ENCODE results near the gene EPRS1. TPM values are rescaled to one million over a fixed set of nuclear protein-coding genes. Genes with fewer than 3 reads are reported as not detected.
"Not testable (repeated sequence)": the region's sequence is repeated elsewhere in the genome, so short reads cannot be mapped to it uniquely, and the experiment has no call there.

Gene EPRS1
- total RNA-seq, 2 donors from 2014 or later: 134 to 136 TPM

GRCh38 chr1:220060876-220061275 is 14.6 kb upstream of the EPRS1 start:
- Mint-ChIP-seq H3K4me3 (no peak overlapping the region), H3K36me3 (peaks cover 9% of the 10 kb centered on the region), H3K4me1 (ENCODE audit: low read depth in 2 of 2) (peaks cover 7 to 8% of the 10 kb centered on the region in 2 donors), H3K27ac (no peak overlapping the region), H3K27me3 (no peaks in the 10 kb centered on the region), H3K9me3 (no peaks in the 10 kb centered on the region)
- DNase-seq (ENCODE audit: low spot score) (no peak), ATAC-seq (no peak)

GRCh38 chr1:220056374-220056773 is 10.1 kb upstream of the EPRS1 start:
- Mint-ChIP-seq H3K4me1 (ENCODE audit: low read depth in 2 of 2) (peaks cover 9 to 12% of the 10 kb centered on the region in 2 donors), H3K9me3 (no peaks in the 10 kb centered on the region), H3K36me3 (peaks cover 1% of the 10 kb centered on the region), H3K27ac (peak overlapping the region; percentile 63 to 74), H3K27me3 (no peaks in the 10 kb centered on the region), H3K4me3 (peak overlapping the region; percentile 65)
- no peak for DNase-seq (ENCODE audit: low spot score)
- ATAC-seq: peak; percentile 80 to 86

- no peak for DNase-seq (ENCODE audit: low spot score)
- Mint-ChIP-seq H3K36me3 (peaks cover 5% of the 10 kb centered on the region), H3K4me1 (ENCODE audit: low read depth in 2 of 2) (peaks cover 17 to 26% of the 10 kb centered on the region in 2 donors), H3K27ac (peak overlapping the region; percentile 86 to 94), H3K4me3 (peak overlapping the region; percentile 97), H3K9me3 (no peaks in the 10 kb centered on the region), H3K27me3 (no peaks in the 10 kb centered on the region)
- no peak for ATAC-seq
Observed at GRCh38 chr1:220045356-220046051, 801 bp downstream of the EPRS1 start.

GRCh38 chr1:220044678-220045355 is 1.5 kb downstream of the EPRS1 start:
- DNase-seq (ENCODE audit: low spot score): no peak
- ATAC-seq: no peak
- Mint-ChIP-seq H3K36me3 (peaks cover 5% of the 10 kb centered on the region), H3K27me3 (no peaks in the 10 kb centered on the region), H3K4me3 (peak overlapping the region; percentile 97), H3K27ac (peak overlapping the region; percentile 86 to 94), H3K4me1 (ENCODE audit: low read depth in 2 of 2) (peaks cover 17 to 26% of the 10 kb centered on the region in 2 donors), H3K9me3 (no peaks in the 10 kb centered on the region)

GRCh38 chr1:220043646-220044045 is 2.7 kb downstream of the EPRS1 start:
- no peak for DNase-seq (ENCODE audit: low spot score)
- Mint-ChIP-seq H3K4me3 (peak overlapping the region; percentile 48), H3K4me1 (ENCODE audit: low read depth in 2 of 2) (peaks cover 22 to 29% of the 10 kb centered on the region in 2 donors), H3K36me3 (peaks cover 9% of the 10 kb centered on the region), H3K27ac (peak overlapping the region; percentile 8 to 26), H3K9me3 (no peaks in the 10 kb centered on the region), H3K27me3 (no peaks in the 10 kb centered on the region)
- no peak for ATAC-seq

- Mint-ChIP-seq H3K27ac (no peak overlapping the region), H3K4me1 (ENCODE audit: low read depth in 2 of 2) (peaks cover 27 to 28% of the 10 kb centered on the region in 2 donors), H3K36me3 (peaks cover 25% of the 10 kb centered on the region), H3K9me3 (no peaks in the 10 kb centered on the region), H3K27me3 (no peaks in the 10 kb centered on the region), H3K4me3 (no peak overlapping the region)
- no peak for DNase-seq (ENCODE audit: low spot score)
- no peak for ATAC-seq
Observed at GRCh38 chr1:220040028-220040596, 6.2 kb downstream of the EPRS1 start.

- DNase-seq (ENCODE audit: low spot score) (no peak), ATAC-seq (no peak)
- no peaks in the 10 kb centered on the region for H3K27me3 Mint-ChIP-seq
- H3K9me3 Mint-ChIP-seq: no peaks in the 10 kb centered on the region
- H3K4me1 Mint-ChIP-seq (ENCODE audit: low read depth in 2 of 2): peaks cover 20 to 25% of the 10 kb centered on the region in 2 donors
- peak overlapping the region; percentile 28 to 77 for H3K27ac Mint-ChIP-seq
- peaks cover 24% of the 10 kb centered on the region for H3K36me3 Mint-ChIP-seq
- no peak overlapping the region for H3K4me3 Mint-ChIP-seq
Observed at GRCh38 chr1:220038640-220039039, 7.7 kb downstream of the EPRS1 start.

GRCh38 chr1:220037810-220038209 is 8.5 kb downstream of the EPRS1 start:
- DNase-seq (ENCODE audit: low spot score); H3K9me3 Mint-ChIP-seq; H3K27me3 Mint-ChIP-seq; ATAC-seq; H3K27ac Mint-ChIP-seq; H3K4me3 Mint-ChIP-seq: not testable (repeated sequence)
- peaks cover 20% of the 10 kb centered on the region for H3K36me3 Mint-ChIP-seq
- peaks cover 16 to 19% of the 10 kb centered on the region in 2 donors for H3K4me1 Mint-ChIP-seq (ENCODE audit: low read depth in 2 of 2)

GRCh38 chr1:220032911-220033310 is 13.4 kb downstream of the EPRS1 start:
- H3K4me3 Mint-ChIP-seq: no peak overlapping the region
- DNase-seq (ENCODE audit: low spot score) (no peak), ATAC-seq (no peak)
- no peaks in the 10 kb centered on the region for H3K27me3 Mint-ChIP-seq
- H3K36me3 Mint-ChIP-seq: peaks cover 23% of the 10 kb centered on the region
- H3K27ac Mint-ChIP-seq: no peak overlapping the region
- peaks cover 9 to 14% of the 10 kb centered on the region in 2 donors for H3K4me1 Mint-ChIP-seq (ENCODE audit: low read depth in 2 of 2)
- no peaks in the 10 kb centered on the region for H3K9me3 Mint-ChIP-seq

GRCh38 chr1:220031287-220031686 is 15.0 kb downstream of the EPRS1 start:
- ATAC-seq: peak in 1 of 2 donors; percentile 13
- Mint-ChIP-seq H3K27me3 (no peaks in the 10 kb centered on the region), H3K36me3 (peaks cover 15% of the 10 kb centered on the region), H3K4me3 (no peak overlapping the region), H3K9me3 (no peaks in the 10 kb centered on the region), H3K4me1 (ENCODE audit: low read depth in 2 of 2) (peaks cover 3 to 8% of the 10 kb centered on the region in 2 donors), H3K27ac (peak overlapping the region in 1 of 2 donors; percentile 2)
- DNase-seq (ENCODE audit: low spot score): no peak

- H3K4me3 Mint-ChIP-seq: no peak overlapping the region
- DNase-seq (ENCODE audit: low spot score): no peak
- no peak for ATAC-seq
- no peak overlapping the region for H3K27ac Mint-ChIP-seq
- H3K9me3 Mint-ChIP-seq: no peaks in the 10 kb centered on the region
- H3K36me3 Mint-ChIP-seq: peaks cover 27% of the 10 kb centered on the region
- H3K27me3 Mint-ChIP-seq: no peaks in the 10 kb centered on the region
- H3K4me1 Mint-ChIP-seq (ENCODE audit: low read depth in 2 of 2): peaks cover 2 to 5% of the 10 kb centered on the region in 2 donors
Observed at GRCh38 chr1:220028346-220028895, 17.9 kb downstream of the EPRS1 start.

GRCh38 chr1:220019071-220019470 is 27.2 kb downstream of the EPRS1 start:
- H3K36me3 Mint-ChIP-seq: peaks cover 39% of the 10 kb centered on the region
- DNase-seq (ENCODE audit: low spot score) (no peak), ATAC-seq (no peak)
- no peaks in the 10 kb centered on the region for H3K9me3 Mint-ChIP-seq
- H3K4me1 Mint-ChIP-seq (ENCODE audit: low read depth in 2 of 2): peaks cover 6 to 19% of the 10 kb centered on the region in 2 donors
- H3K4me3 Mint-ChIP-seq: no peak overlapping the region
- no peak overlapping the region for H3K27ac Mint-ChIP-seq
- H3K27me3 Mint-ChIP-seq: no peaks in the 10 kb centered on the region

- Mint-ChIP-seq H3K4me1 (ENCODE audit: low read depth in 2 of 2) (peaks cover 14 to 17% of the 10 kb centered on the region in 2 donors), H3K27me3 (no peaks in the 10 kb centered on the region), H3K36me3 (peaks cover 26% of the 10 kb centered on the region), H3K27ac (peak overlapping the region; percentile 54 to 75), H3K4me3 (peak overlapping the region; percentile 36), H3K9me3 (no peaks in the 10 kb centered on the region)
- ATAC-seq: no peak
- DNase-seq (ENCODE audit: low spot score): no peak
Observed at GRCh38 chr1:220013497-220013896, 32.8 kb downstream of the EPRS1 start.

GRCh38 chr1:220012259-220012658 is 34.0 kb downstream of the EPRS1 start:
- Mint-ChIP-seq H3K27me3 (no peaks in the 10 kb centered on the region), H3K4me1 (ENCODE audit: low read depth in 2 of 2) (peaks cover 14 to 17% of the 10 kb centered on the region in 2 donors), H3K27ac (peak overlapping the region; percentile 16 to 41), H3K9me3 (no peaks in the 10 kb centered on the region), H3K4me3 (no peak overlapping the region), H3K36me3 (peaks cover 28% of the 10 kb centered on the region)
- ATAC-seq: no peak
- DNase-seq (ENCODE audit: low spot score): no peak
